HepG2 (cell line): ENCODE data around the gene CD3G. TPM values are rescaled to one million over a fixed set of nuclear protein-coding genes. Genes with fewer than 3 reads are reported as not detected.

ENCODE experiments used
- ATAC-seq: fragments of 200-7000 bp; cut with Tn5 transposase; 3 replicates; pipeline ENCODE4 v1.9.1; 2020; ENCODE audit warnings: mild to moderate bottlenecking, moderate library complexity
- BruUV-seq: library from RNA; stranded (reverse); fragments of 400-500 nt; replicated peaks from 2 replicates; lab custom pipeline; 2021; lab: Mats Ljungman, UMichigan
- CTCF ChIA-PET: fragments of 300-600 bp; formaldehyde crosslinking; extraction: SDS; loops from one replicate; lab custom pipeline; 2021; ENCODE audit warnings: low total read pairs, inconsistent platforms, low intra/inter-chr PET ratio; lab: Yijun Ruan, JAX
- POLR2A ChIA-PET: fragments of 350-600 bp; sonication (Branson Sonifier 250); formaldehyde crosslinking; loops from one replicate; lab custom pipeline; 2020; ENCODE audit warnings: antibody characterized with exemption, inconsistent platforms; lab: Yijun Ruan, JAX
- DNase-seq: peaks from one replicate; pipeline ENCODE4 v3.0.0-alpha.2; 2015; ENCODE audit warnings: low spot score
- FAIRE-seq: peaks from 3 replicates; lab custom pipeline; 2011; peaks lifted over from hg19 to GRCh38; lab: Jason Lieb, UNC
- H2AFZ ChIP-seq: one replicate; pipeline ENCODE4 v1.6.1; 2011; ENCODE audit warnings: low read length, inconsistent platforms
- H3K27ac ChIP-seq: fragments of 300-600 bp; 3 replicates; pipeline ENCODE4 v1.8.0; 2011; ENCODE audit warnings: mixed run types, mild to moderate bottlenecking, mixed read lengths, low read length, inconsistent platforms; ENCODE audit not compliant: insufficient read depth; ENCODE audit errors: extremely low read length
- H3K27me3 ChIP-seq, 2 experiments: fragments of 200-600 bp in 1 of 2; 2 replicates in 1 of 2; 3 replicates in 1 of 2; pipeline versions ENCODE4 v1.6.0 to v1.8.0; 2011; ENCODE audit warnings: low read length in 2 of 2, mild to moderate bottlenecking in 2 of 2, moderate library complexity in 2 of 2, inconsistent platforms in 1 of 2; ENCODE audit not compliant: insufficient read depth in 2 of 2, control insufficient read depth in 1 of 2
- H3K36me3 ChIP-seq, 2 experiments: fragments of 200-600 bp in 1 of 2; replicated peaks in 1 of 2; 2 replicates in 1 of 2; 3 replicates in 1 of 2; pipeline versions ENCODE4 v1.5.1 to v1.8.0; 2011; ENCODE audit warnings: low read length in 2 of 2, inconsistent platforms in 1 of 2; ENCODE audit not compliant: insufficient read depth in 2 of 2, control insufficient read depth in 1 of 2
- H3K4me1 ChIP-seq: 2 replicates; pipeline ENCODE4 v1.5.1; 2012; ENCODE audit warnings: low read length, inconsistent platforms; ENCODE audit not compliant: insufficient read depth
- H3K4me2 ChIP-seq: 2 replicates; pipeline ENCODE4 v1.6.0; 2011; ENCODE audit warnings: low read depth, low read length, inconsistent platforms
- H3K4me3 ChIP-seq, 3 experiments: fragments of 200-600 bp in 1 of 3; sonication (generic), shearing (Covaris generic) in 1 of 3; replicated peaks in 1 of 3; 2 replicates each; pipeline ENCODE4 v1.5.1; 2011 to 2016; ENCODE audit warnings: low read length in 3 of 3, inconsistent platforms in 2 of 3, low read depth in 2 of 3, mild to moderate bottlenecking in 2 of 3, control low read depth in 1 of 3, mixed read lengths in 1 of 3; ENCODE audit not compliant: insufficient read depth in 1 of 3
- H3K79me2 ChIP-seq: one replicate; pipeline ENCODE4 v1.6.1; 2011; ENCODE audit warnings: low read length, inconsistent platforms; ENCODE audit not compliant: insufficient read depth
- H3K9ac ChIP-seq: 2 replicates; pipeline ENCODE4 v1.6.0; 2011; ENCODE audit warnings: mild to moderate bottlenecking, low read depth, low read length, inconsistent platforms; ENCODE audit not compliant: insufficient read depth
- H3K9me3 ChIP-seq: 2 replicates; pipeline ENCODE4 v1.5.1; 2012; ENCODE audit warnings: mild to moderate bottlenecking, low read length
- H4K20me1 ChIP-seq: 2 replicates; pipeline ENCODE4 v1.6.0; 2011; ENCODE audit warnings: inconsistent platforms, mild to moderate bottlenecking, low read length, moderate library complexity; ENCODE audit not compliant: insufficient read depth
- ETV5 ChIP-seq: IDR thresholded peaks from 2 replicates; pipeline ENCODE4 v1.6.1; 2018; ENCODE audit warnings: missing biosample characterization, missing genetic modification reagents, inconsistent platforms, borderline replicate concordance
- GTF2F1 ChIP-seq: fragments of 150-350 bp; IDR thresholded peaks from 2 replicates; pipeline ENCODE4 v1.6.1; 2014; ENCODE audit warnings: low read length
- MBD4 ChIP-seq: IDR thresholded peaks from 2 replicates; pipeline ENCODE4 v1.6.1; 2012; ENCODE audit warnings: low read length, inconsistent platforms, borderline replicate concordance
- RERE ChIP-seq: IDR thresholded peaks from 2 replicates; pipeline ENCODE4 v1.6.1; 2016; ENCODE audit warnings: low read depth, missing genetic modification reagents, missing compliant biosample characterization
- TMF1 ChIP-seq: sonication (generic); formaldehyde crosslinking; IDR thresholded peaks from 2 replicates; pipeline ENCODE4 v1.8.1; 2022; ENCODE audit warnings: low read depth, missing genetic modification reagents
- TP53 ChIP-seq: sonication (generic); formaldehyde crosslinking; conservative IDR thresholded peaks from 2 replicates; pipeline ENCODE4 v1.4.0; 2020; ENCODE audit warnings: missing genetic modification reagents
- ZBTB21 ChIP-seq: sonication (generic); formaldehyde crosslinking; IDR thresholded peaks from 2 replicates; pipeline ENCODE4 v1.4.0; 2020; ENCODE audit warnings: missing genetic modification reagents
- ZNF232 ChIP-seq: sonication (generic); formaldehyde crosslinking; IDR thresholded peaks from 2 replicates; pipeline ENCODE4 v1.4.0; 2020; ENCODE audit warnings: missing genetic modification reagents, borderline replicate concordance
- whole genome bisulfite sequencing: methylation state at CpG from one replicate; pipeline ENCODE4 v1.1.6; 2017; ENCODE audit warnings: low lambda C conversion rate; 5-methylcytosine and 5-hydroxymethylcytosine counted together
- in situ Hi-C: cut with HindIII; loops from 2 replicates; pipeline ENCODE4 v1.10.0; 2017; ENCODE audit warnings: low pct_unique_long_range_greater_than_20kb; ENCODE audit not compliant: extremely low pct_ligation_motif_present
- intact Hi-C: fragments of 100-400 bp; cut with micrococcal nuclease; formaldehyde crosslinking; loops from one replicate; pipeline ENCODE4 v1.10.0; 2022; ENCODE audit not compliant: unreplicated experiment
- polyA plus RNA-seq, 8 experiments: library from polyadenylated mRNA; depleted of rRNA in 3 of 8; stranded (reverse) in 7 of 8; unstranded in 1 of 8; fragments of >200 nt; fragmentation: Illumina TruSeq in 4 of 8; extraction: Trizol in 4 of 8; gene quantifications; 2 replicates each; pipeline versions ENCODE4 v1.2.1 to v1.2.3, GENCODE V29; 2011 to 2016; ENCODE audit warnings: low read depth in 4 of 8, missing spikeins in 1 of 8, mixed read lengths in 1 of 8; ENCODE audit not compliant: insufficient read depth in 1 of 8
- total RNA-seq, 5 experiments: library from RNA; depleted of rRNA; stranded (reverse); fragments of >200 nt; fragmentation: Illumina TruSeq; extraction: Trizol; gene quantifications; 2 replicates each; pipeline ENCODE4 v1.2.3, GENCODE V29; 2016; ENCODE audit warnings: low read depth in 1 of 5
- TF ChIP-seq, protein P1 (sequence below): IDR thresholded peaks from 2 replicates; pipeline ENCODE4 v1.6.1; 2018; ENCODE audit warnings: missing genetic modification reagents
- TF ChIP-seq, protein P2 (sequence below): sonication (generic); formaldehyde crosslinking; IDR thresholded peaks from 2 replicates; pipeline ENCODE4 v1.4.0; 2020; ENCODE audit warnings: missing genetic modification reagents, borderline replicate concordance

CD3G gene
- total and polyA plus RNA-seq, 2 of the 13 experiments (the other 11 are each of a cell fraction or from before 2014, with no cell fraction given) = not detected

GRCh38 chr11:118311518-118311917 is 32.6 kb upstream of the CD3G start:
- peaks cover 24% of the 10 kb centered on the region for H3K4me1 ChIP-seq
- ATAC-seq (no peak), DNase-seq (no peak), FAIRE-seq (no peak)
- WGBS = 24% methylated on average over 4 of the region's 4 CpGs
- no peak overlapping the region for H3K9ac ChIP-seq
- no peaks in the 10 kb centered on the region for H3K9me3 ChIP-seq
- no peak overlapping the region for H3K27ac ChIP-seq
- intact Hi-C loops (no loop called here), in situ Hi-C loops (loop anchor here (5.0 kb wide), 1 partner anchor 41 kb away; no protein-coding TSS in a partner anchor)
- H3K36me3 ChIP-seq = no peaks in the 10 kb centered on the region
- no peak overlapping the region for H2AFZ ChIP-seq
- no TSS peak for BruUV-seq
- CTCF ChIA-PET = no interaction called here
- H3K79me2 ChIP-seq = no peaks in the 10 kb centered on the region
- TF ChIP-seq MBD4 = no peak
- TF ChIP-seq, protein P1, sequence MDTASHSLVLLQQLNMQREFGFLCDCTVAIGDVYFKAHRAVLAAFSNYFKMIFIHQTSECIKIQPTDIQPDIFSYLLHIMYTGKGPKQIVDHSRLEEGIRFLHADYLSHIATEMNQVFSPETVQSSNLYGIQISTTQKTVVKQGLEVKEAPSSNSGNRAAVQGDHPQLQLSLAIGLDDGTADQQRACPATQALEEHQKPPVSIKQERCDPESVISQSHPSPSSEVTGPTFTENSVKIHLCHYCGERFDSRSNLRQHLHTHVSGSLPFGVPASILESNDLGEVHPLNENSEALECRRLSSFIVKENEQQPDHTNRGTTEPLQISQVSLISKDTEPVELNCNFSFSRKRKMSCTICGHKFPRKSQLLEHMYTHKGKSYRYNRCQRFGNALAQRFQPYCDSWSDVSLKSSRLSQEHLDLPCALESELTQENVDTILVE (CRISPR knock-in tag) = no peak
- TF ChIP-seq TP53 (CRISPR knock-in tag) = no peak
- no peak for TF ChIP-seq ETV5 (CRISPR knock-in tag)
- no peak for TF ChIP-seq RERE (CRISPR knock-in tag)
- TF ChIP-seq, protein P2, sequence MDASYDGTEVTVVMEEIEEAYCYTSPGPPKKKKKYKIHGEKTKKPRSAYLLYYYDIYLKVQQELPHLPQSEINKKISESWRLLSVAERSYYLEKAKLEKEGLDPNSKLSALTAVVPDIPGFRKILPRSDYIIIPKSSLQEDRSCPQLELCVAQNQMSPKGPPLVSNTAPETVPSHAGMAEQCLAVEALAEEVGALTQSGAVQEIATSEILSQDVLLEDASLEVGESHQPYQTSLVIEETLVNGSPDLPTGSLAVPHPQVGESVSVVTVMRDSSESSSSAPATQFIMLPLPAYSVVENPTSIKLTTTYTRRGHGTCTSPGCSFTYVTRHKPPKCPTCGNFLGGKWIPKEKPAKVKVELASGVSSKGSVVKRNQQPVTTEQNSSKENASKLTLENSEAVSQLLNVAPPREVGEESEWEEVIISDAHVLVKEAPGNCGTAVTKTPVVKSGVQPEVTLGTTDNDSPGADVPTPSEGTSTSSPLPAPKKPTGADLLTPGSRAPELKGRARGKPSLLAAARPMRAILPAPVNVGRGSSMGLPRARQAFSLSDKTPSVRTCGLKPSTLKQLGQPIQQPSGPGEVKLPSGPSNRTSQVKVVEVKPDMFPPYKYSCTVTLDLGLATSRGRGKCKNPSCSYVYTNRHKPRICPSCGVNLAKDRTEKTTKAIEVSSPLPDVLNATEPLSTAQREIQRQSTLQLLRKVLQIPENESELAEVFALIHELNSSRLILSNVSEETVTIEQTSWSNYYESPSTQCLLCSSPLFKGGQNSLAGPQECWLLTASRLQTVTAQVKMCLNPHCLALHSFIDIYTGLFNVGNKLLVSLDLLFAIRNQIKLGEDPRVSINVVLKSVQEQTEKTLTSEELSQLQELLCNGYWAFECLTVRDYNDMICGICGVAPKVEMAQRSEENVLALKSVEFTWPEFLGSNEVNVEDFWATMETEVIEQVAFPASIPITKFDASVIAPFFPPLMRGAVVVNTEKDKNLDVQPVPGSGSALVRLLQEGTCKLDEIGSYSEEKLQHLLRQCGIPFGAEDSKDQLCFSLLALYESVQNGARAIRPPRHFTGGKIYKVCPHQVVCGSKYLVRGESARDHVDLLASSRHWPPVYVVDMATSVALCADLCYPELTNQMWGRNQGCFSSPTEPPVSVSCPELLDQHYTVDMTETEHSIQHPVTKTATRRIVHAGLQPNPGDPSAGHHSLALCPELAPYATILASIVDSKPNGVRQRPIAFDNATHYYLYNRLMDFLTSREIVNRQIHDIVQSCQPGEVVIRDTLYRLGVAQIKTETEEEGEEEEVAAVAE (CRISPR knock-in tag) = no peak
- TF ChIP-seq TMF1 (CRISPR knock-in tag) = no peak
- TF ChIP-seq ZNF232 (CRISPR knock-in tag) = no peak
- TF ChIP-seq ZBTB21 (CRISPR knock-in tag) = no peak
- no peak for TF ChIP-seq GTF2F1
- TF ChIP-seq, all 625 proteins: peak for 0
- POLR2A ChIA-PET = no interaction called here
- Histone ChIP-seq H3K27me3 (peaks cover 2 to 38% of the 10 kb centered on the region in 2 experiments; a peak in 4 of 5 replicates), H3K4me2 (no peak overlapping the region), H4K20me1 (no peaks in the 10 kb centered on the region; the same call in 1 of the 2 replicates), H3K4me3 (no peak overlapping the region)
